GM21423 (cell line): Measurements from ENCODE around the gene L3MBTL4.
A peak's percentile ranks its signal among the peaks of the same experiment; 100 is the strongest.
"Not testable (repeated sequence)": the region's sequence is repeated elsewhere in the genome, so short reads cannot be mapped to it uniquely, and the experiment has no call there.

ENCODE experiments used
- ATAC-seq: cut with Tn5 transposase; IDR thresholded peaks from one replicate; pipeline ENCODE4 v1.9.1; 2021; ENCODE audit warnings: mild to moderate bottlenecking, moderate library complexity; ENCODE audit not compliant: unreplicated experiment

Gene L3MBTL4

DNA sequence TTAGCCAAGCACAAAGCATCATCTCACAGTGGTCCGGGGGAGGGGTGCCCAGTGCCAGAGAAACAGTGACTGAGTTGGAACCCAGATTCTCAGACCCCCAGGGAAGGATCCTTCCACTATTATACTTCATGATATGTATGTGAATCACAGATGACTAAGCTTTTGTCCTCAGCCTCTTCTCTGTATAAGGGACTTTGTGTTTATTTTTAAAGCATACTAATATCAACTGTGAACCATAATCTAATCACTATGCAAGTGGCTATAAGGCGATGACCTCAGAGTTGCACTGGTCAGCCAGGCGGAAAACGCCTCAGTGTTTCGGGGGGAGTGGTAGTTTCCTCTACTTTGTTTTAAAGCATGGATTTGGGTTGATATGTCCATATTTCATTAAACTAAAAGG, 359.0 kb downstream of the L3MBTL4 start:
- ATAC-seq = no peak

DNA sequence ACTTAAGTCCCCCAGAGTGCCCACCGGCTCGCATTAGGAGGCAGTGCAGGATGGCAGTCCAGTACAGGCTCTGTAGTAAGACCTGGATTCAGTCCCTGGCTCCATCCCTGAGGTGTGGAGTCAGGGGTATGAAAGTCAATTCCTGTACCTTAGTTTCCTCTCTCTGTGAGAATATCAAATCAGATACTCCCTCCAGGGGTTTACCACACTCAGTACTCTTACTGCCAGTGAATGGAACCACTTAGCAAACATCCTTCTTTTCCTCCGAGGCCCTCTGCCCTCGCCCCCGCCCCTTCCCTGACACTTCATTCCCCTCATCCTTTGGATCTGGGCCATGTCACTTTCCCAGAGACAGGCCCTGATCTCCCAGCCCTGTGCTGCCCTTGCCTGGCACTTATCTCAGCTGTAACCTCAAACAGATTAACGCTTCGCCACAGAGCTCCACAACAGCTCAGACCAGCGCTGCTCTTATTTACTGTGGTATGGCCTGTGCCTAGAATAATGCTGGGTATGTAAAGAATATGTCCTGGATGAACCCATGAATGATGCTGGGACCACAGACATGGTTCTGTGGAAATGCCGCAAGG, 360.4 kb downstream of the L3MBTL4 start:
- ATAC-seq = no peak

DNA sequence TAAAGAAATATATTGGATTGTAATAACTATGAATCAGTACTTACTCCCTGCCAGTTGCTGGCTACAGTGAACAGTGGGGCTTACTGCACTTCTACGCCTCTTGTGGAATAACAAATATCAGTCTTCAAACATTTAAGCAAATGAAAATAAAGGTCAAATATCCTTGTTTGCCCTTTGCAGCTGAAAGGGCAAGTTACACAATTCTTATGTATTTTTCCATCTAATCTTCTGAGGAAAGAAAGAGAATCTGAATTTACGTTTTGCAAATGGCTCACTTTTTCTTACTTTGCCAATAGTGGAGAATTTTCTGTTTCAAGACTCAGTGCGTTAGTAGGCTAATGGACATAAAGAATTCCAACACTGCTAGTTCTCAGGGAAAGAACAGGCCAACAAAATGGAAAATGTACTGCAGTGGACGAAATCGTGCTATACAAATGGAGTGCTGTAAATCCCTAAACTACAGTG, 362.2 kb downstream of the L3MBTL4 start:
- no peak for ATAC-seq

DNA sequence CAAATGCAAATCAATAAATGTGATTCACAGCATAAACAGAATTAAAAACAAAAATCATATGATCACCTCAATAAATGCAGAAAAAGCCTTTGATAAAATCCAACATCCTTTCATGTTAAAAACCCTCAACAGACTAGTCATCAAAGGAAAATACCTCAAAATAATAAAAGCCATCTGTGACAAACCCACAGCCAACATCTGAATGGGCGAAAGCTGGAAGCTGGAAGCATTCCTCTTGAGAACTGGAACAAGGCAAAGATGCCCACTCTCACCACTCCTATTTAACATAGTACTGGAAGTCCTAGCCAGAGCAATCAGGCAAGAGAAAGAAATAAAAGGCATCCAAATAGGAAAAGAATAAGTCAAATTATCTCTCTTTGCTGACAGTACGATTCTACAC, 367.1 kb downstream of the L3MBTL4 start:
- not testable (repeated sequence) for ATAC-seq

DNA sequence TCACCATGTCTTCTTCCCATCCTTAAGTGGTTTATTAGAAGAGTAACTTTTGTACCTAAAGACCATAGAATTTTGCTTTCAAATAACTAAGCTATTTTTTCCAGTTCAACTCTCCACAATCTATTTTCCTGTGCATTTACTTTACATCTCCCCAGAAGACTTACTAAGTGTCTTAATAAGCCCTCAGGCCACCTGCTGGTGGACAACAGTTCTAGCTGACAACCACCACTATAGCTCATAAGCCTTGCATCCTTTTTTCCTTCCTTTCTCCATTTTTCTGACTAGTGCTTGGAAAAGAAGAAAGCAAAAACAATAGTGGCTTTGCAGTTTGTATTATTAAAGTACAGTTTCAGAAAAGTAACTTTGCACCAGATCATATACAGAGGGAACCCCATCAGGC, 369.9 kb downstream of the L3MBTL4 start:
- ATAC-seq = no peak

DNA sequence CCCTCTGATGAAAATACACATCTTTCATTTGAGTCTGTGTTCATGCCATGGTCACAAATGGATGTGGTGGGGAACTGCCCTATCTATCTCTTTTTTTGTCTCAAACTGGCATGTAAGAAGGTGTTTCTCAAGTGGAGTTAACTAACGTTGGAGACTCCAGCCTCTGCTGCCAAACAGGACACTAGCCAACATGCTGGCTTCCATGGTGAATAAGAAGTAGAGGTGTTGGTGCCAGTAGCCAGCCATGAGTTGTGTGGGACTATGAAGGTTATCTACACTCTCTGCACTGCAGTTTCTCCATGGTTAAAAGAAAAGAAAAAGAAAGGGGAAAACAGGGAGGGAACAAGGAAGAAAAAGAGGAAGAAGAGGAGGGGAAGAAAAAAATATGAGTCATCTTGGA, 370.4 kb downstream of the L3MBTL4 start:
- ATAC-seq = no peak

DNA sequence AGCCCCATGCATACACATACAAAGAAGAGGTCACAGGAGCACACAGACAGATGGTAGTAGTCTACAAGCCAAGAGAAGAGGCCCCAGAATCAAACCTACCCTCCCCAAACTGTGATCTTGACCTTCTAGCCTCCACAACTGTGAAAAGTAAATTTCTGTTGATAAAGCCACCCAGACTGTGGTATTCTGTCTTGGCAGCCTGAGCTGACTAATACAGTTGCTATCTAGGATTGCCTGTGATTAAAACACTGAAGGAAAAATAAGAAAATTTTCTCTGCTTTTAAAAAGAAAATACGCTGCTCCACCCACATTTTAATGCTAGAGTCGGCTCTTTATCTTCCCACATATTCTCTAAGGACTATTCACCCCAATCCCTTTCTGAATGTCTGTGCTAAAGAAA, 375.7 kb downstream of the L3MBTL4 start:
- ATAC-seq = no peak

DNA sequence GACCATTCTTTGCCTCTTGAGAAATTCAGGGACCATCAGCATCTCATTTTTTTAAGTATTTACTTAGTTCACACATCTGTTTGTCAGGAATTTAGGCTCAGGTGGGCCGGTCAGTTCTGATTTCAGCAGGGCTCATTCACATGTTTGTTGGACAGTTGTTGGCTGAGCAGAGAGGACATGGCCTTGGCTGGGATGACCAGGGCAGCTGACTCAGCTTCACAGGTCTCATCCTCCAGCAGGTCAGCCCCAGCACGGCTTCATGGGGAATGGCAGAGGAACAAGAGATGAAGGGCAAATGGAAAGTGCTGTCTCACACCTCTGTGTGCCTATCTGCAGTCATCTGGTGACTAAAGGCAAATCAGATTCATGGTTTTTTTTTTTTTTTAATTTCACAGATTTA, 383.3 kb downstream of the L3MBTL4 start:
- ATAC-seq = no peak

DNA sequence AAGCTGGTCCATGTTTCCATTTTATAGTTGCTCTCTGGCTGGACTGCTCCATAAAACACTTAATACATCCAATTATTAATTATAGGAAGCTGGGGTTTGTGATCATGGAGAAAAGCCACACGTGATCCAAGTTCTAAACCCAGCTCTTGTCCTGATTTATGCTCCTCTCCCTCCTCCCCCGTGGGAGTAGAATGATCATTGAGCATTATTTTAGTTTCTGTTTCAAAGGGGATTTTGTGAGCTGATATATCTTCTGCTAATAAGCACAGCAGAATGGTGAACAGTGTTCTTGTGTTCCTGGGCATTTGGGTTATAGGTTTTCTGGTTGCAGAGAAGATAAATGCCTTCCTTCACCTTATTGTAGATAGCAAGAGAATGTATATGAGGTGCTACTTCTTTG, 383.7 kb downstream of the L3MBTL4 start:
- no peak for ATAC-seq

DNA sequence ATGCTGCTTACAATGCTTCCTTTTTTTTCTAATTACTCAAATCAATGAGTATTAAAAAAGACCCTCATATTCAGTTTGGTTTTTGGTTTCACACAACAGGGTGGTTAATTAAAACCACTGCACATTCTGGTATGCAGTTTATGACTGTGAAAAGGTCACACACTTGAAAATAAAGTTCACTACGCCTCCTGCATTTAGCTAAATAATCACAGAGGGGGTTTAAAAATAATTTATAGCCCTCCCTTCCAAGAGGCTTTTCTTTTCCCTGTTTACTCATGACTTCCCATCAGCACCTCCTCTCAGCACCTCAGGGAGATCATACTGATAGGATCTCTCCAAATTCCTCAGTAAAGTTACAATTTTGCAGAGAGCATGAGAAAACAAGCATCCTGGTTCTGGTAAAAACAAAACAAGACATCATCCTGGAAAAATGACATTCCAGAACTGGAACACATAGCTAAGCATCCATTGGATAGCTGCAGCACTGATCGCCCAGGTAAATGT, 389.9 kb downstream of the L3MBTL4 start:
- ATAC-seq = no peak

DNA sequence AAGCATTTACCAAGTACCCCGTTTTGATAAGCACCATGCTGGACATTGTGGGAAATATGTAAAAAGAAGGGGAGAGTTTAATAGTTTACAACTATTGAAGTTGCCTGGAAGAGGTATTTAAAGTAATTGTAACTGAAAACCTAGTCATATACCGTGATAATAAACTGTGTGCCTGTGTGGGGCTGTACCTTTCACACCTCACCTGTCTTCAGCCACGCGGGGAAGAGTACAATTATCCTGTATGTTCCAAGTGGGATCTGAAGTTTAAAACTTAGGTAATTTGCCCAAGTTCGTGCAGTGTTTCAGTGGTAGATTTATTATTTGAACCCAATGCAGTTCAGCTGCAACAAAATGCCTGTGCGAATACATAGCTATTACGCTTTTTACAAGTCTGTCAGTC, 391.2 kb downstream of the L3MBTL4 start:
- ATAC-seq = no peak

DNA sequence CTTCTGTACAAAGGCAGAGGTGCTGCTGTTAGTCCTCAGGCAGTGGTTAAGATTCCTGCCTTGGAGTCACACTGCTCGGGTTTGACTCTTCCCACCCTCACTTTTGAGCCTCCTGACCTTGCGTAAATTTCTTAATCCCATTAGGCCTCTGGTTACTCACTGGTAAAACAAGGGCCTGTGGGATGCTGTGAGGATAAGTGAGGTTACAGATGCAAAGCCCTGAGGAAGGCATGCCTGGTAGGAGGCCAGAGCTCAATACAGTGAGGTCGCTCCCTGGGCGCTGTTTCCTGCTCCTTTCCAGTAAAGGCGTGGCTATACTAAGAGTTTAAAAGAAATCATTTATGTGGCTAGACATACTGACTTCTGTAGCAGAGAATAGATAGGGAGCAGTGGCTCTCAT, 391.9 kb downstream of the L3MBTL4 start:
- no peak for ATAC-seq

DNA sequence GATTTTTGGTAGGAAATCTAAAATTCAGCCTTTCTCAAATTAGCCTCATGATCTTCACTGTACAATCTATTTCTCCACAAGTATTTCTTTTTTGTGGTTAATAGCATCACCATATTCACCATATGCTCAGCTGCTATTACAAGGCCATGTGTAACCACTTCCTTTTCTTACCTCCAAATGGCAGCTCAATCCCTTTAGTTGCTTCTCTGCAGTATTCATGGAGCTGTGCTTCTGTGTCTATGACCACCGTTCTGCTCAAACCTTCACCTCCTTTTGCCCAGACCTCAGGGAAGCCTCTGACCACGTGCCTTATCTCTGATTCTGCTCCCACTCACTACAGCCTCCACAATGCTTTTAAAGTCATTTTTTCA, 392.7 kb downstream of the L3MBTL4 start:
- ATAC-seq = peak; percentile 71

DNA sequence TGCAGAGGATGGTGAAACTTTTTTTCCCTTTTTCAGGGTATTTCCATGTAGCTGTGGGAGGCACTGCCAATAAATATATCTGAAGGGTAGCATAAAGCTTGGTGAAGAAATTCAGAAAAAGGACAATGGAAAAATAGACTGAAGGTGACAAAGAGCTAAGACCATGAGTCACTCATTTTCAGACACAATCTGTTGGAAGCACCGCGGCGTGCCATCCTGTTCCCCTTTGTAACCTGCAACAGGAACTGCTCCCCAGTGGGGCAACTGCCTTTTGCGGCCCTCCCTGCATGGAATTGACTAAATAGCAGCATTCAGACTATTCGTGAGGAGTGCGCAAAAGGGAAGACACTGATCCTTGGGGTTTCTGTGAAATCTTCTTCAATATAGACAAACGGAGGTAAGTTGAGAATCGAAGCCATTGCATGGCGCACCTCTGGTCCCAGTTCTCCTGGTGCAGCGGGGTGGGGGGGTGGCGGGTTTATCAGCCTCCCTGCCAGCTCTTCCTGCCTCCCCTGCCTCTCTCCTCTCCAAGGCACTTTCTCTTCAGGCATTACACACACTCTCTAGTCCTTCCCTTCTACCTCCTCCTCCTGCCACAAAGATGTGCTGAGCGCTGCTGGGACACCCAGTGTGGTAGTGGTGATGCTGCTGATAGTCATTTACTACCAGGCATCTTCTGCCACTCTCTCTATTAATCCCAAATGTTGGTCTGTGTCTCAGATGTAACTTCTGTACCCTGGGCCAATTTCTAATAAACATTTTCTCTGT, 393.2 kb downstream of the L3MBTL4 start:
- no peak for ATAC-seq

DNA sequence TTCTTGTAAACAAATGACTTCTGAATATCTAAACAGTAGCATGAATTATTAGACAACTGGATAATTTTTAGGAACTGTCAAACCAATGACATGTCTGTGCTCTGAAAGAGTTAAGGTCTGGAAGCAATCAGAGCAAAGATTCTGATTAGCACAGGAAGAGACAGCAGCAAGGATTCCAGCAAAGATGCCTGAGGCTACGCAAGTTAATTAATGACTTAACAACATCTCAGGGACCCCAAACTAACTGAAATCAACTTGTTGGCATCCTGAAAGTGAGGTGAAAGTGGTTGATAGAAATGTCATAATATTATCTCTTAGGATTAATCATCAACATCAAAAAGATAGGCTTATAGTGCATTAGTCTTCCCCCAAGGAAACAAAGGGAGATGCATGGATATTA, 396.0 kb downstream of the L3MBTL4 start:
- no peak for ATAC-seq

DNA sequence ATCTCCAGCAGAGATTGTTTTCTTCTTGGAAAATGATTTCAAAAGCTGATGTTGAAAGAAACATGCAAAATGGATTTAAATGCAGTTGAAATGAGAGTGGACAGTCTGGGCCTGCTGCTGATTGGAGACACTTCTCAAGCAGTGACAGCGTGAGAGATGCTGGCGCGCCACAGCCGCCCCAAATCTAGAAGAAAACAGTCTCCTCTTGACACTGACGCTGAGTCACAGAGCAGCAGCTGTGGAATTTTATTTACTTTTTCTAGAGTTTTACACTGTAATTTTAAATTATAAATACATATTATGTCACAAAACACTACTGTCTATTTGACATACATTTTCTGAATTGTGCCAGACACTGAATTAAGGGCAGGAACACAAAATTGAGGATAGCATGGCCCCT, 397.5 kb downstream of the L3MBTL4 start:
- ATAC-seq = no peak

DNA sequence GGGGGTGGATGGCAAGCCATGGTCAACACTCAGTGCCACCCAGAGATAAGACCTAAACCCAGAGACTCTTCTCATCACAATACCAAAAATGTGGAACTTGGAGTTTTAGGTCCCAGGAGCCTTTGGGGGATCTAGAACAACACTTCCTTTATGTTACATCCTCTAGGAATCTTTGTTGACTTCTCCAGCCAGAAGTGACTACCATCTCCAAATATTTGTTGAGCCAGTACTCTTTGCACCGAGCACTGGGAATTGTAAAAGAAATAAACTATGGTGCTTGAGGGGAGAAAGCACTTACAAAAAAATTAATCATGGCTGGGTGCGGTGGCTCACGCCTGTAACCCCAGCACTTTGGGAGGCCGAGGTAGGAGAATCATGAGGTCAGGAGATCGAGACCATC, 399.3 kb downstream of the L3MBTL4 start:
- no peak for ATAC-seq

DNA sequence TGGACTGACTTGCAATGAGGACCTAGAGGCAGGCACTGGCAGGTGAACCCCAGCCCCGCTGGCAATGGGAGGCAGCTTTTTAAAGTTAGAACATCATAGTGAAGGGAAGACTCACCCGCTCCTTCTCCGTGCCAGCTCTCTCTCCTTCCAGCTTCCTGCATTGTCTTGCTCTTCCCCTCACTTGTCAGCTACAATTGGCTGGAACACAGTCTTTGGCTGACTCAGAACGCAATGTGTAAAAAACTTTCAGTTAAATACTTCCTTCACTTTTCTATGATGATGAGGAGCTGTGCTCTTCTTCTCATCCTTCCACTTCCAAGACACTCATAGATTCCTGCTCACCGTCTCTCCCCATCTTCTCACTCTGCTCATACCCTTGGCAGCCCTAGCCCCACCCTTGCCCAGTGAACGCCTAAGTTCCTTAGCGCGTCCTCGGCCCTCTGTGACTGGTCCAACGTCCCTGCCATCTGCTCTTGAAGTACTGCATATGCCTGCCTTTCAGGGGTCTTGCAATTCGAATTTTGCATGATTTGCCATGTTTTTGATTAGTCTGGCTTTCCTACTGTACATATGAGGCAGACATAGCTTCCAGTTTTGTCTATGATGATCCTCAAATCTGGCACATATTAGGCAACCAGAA, 401.4 kb downstream of the L3MBTL4 start:
- no peak for ATAC-seq

DNA sequence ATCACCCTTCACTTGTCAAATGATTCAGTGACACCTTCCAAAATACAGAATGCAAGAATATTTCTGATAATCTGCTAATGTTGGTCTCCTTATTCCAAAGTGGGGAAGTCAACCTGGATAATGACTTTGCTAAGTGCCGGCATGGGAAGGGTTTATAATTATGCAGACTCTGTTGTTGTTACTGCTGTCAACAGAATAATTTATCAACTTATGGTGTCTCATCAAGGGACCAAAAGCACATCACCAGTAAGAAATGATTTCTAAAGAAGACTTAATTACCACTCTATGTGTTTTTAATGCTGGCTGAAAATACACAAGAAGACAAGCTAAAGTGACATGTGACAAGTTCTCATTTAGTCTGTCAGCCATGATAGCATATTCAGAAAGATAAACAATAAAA, 403.8 kb downstream of the L3MBTL4 start:
- ATAC-seq = no peak

DNA sequence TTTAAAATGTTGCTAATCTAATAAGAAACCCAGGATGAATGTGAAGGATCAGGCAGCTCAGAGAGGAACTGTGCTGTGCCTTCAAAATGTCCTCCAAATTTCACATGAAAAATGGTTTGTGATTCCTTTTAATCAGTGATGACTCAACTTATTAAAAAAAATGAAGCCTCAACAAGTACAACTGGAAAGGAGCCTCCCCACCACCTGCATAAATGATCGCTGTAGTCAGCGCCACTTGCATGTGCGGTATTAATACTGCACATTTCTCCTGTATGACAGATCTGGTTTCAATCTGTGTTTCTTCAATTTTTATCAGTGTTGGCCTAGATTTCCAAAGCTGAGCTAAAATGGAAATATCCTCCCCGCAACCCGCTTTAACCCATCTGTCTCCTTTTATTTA, 404.4 kb downstream of the L3MBTL4 start:
- ATAC-seq = no peak

DNA sequence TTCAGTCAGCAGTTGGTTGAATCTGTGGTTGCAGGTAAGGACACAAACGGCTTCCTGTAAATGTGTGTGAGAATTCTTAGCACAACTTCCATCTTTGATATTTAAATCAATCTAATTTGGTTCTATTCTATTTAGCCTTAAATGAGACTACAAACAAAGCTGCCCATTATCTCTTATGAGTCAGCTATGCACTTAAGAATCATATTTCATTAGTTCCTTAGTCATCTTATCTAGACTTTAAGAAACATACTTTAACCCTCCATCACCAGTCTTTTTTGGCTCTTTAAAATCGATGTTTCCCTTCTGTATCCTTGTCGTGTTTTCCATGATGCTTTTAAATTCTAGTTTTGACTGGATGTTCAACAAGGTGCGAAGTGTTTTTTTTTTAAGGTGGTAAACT, 405.0 kb downstream of the L3MBTL4 start:
- ATAC-seq = no peak

DNA sequence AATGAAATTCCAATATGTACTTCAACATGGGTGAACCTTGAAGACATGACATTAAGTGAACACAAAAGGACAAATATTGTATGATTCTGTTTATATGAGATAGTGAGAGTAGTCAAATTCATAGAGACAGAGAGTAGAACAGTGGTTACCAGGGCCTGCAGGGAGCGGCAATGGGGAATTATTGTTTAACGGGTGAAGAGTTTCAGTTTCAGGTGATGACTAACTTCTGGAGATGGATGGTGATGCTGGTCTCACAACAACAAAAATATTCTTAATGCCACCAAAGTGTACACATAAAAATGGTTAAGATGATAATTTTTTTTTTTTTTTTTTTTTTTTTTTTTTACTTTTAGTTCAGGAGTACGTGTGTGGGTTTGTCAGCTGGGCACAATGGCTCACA, 410.0 kb downstream of the L3MBTL4 start:
- peak; percentile 98 for ATAC-seq
